Activated CD4-positive, alpha-beta T cell treated with anti-CD3 and anti-CD28 coated beads for 4 hours (primary cell): ENCODE results near the gene EYS.

Experiments
- DNase-seq, 2 donors: peaks; one replicate each; pipeline ENCODE4 v3.0.0-alpha.2; 2020

Gene EYS

GRCh38 chr6:64415926-64416325, 1291.1 kb downstream of the EYS start:
- no peak for DNase-seq

GRCh38 chr6:64411226-64411625, 1295.8 kb downstream of the EYS start:
- DNase-seq: no peak

GRCh38 chr6:64409948-64410347, 1297.1 kb downstream of the EYS start:
- DNase-seq: no peak

- no peak for DNase-seq
Measured at GRCh38 chr6:64404396-64404795, 1302.6 kb downstream of the EYS start.

- no peak for DNase-seq
Measured at GRCh38 chr6:64383277-64383676, 1323.7 kb downstream of the EYS start.

GRCh38 chr6:64376394-64376793, 1330.6 kb downstream of the EYS start:
- DNase-seq: no peak

GRCh38 chr6:64357430-64357829, 1349.6 kb downstream of the EYS start:
- no peak for DNase-seq

- DNase-seq: no peak
Measured at GRCh38 chr6:64347411-64347810, 1359.6 kb downstream of the EYS start.

- DNase-seq: no peak
Measured at GRCh38 chr6:64335195-64335594, 1371.8 kb downstream of the EYS start.

- no peak for DNase-seq
Measured at GRCh38 chr6:64334636-64335035, 1372.4 kb downstream of the EYS start.

GRCh38 chr6:64330694-64331307, 1376.2 kb downstream of the EYS start:
- DNase-seq: no peak

- no peak for DNase-seq
Measured at GRCh38 chr6:64326939-64327338, 1380.1 kb downstream of the EYS start.

GRCh38 chr6:64325093-64325492, 1381.9 kb downstream of the EYS start:
- DNase-seq: no peak

- no peak for DNase-seq
Measured at GRCh38 chr6:64310214-64310613, 1396.8 kb downstream of the EYS start.

- DNase-seq: no peak
Measured at GRCh38 chr6:64301307-64302236, 1405.5 kb downstream of the EYS start.

- DNase-seq: no peak
Measured at GRCh38 chr6:64299176-64299575, 1407.8 kb downstream of the EYS start.

GRCh38 chr6:64294034-64294433, 1413.0 kb downstream of the EYS start:
- no peak for DNase-seq

GRCh38 chr6:64293298-64293697, 1413.7 kb downstream of the EYS start:
- DNase-seq: no peak

GRCh38 chr6:64290867-64291266, 1416.2 kb downstream of the EYS start:
- no peak for DNase-seq

- no peak for DNase-seq
Measured at GRCh38 chr6:64289931-64290330, 1417.1 kb downstream of the EYS start.

GRCh38 chr6:64288351-64288750, 1418.7 kb downstream of the EYS start:
- DNase-seq: no peak

GRCh38 chr6:64281167-64281566, 1425.9 kb downstream of the EYS start:
- no peak for DNase-seq

GRCh38 chr6:64280569-64280968, 1426.5 kb downstream of the EYS start:
- DNase-seq: no peak

GRCh38 chr6:64270083-64270482, 1436.9 kb downstream of the EYS start:
- no peak for DNase-seq
